GM06990 (cell line): ENCODE data around the gene TM9SF4.
"Not testable (repeated sequence)": the region's sequence is repeated elsewhere in the genome, so short reads cannot be mapped to it uniquely, and the experiment has no call there.

Experiments used
- DNase-seq: peaks from one replicate; pipeline ENCODE4 v3.0.0-alpha.2; 2011; ENCODE audit not compliant: insufficient read length; ENCODE audit errors: extremely low read depth
- H3K27me3 ChIP-seq: replicated peaks from 2 replicates; pipeline ENCODE4 v1.6.0; 2011; ENCODE audit warnings: low read length; ENCODE audit not compliant: control insufficient read depth, insufficient read depth
- H3K36me3 ChIP-seq: 2 replicates; pipeline ENCODE4 v1.5.1; 2011; ENCODE audit warnings: low read length; ENCODE audit not compliant: control insufficient read depth, insufficient read depth
- H3K4me3 ChIP-seq: replicated peaks from 2 replicates; pipeline ENCODE4 v1.5.1; 2011; ENCODE audit warnings: low read depth, mild to moderate bottlenecking, control low read depth, low read length
- CTCF ChIP-seq: IDR thresholded peaks from 2 replicates; pipeline ENCODE4 v1.5.1; 2011; ENCODE audit warnings: low read length, control low read depth, mild to moderate bottlenecking, inconsistent platforms; ENCODE audit not compliant: insufficient read depth, poor library complexity, severe bottlenecking

The TM9SF4 gene

DNA sequence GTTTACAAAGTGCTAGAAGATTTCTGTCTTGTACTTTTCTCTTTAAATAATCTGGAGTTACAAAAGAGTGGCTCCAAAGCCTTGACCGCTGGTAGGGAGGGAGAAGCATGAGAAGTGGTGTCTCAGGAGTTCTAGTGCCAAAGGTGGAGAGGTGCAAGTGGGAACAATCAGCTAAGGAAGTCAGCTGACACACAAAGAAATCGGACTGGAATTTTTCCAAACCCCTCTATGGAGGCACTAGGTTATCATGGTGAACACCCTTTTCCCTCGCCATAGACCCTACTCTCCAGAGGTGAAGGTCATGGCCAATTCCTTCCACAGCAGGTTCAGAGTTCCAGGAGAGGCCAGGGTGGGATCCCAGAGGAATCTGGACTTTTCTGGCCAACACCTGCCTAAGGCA is 83.2 kb downstream of the TM9SF4 start:
- no peak overlapping the region for H3K4me3 ChIP-seq
- no peak for TF ChIP-seq CTCF
- DNase-seq: no peak
- peaks cover 23% of the 10 kb centered on the region for H3K36me3 ChIP-seq
- H3K27me3 ChIP-seq: no peaks in the 10 kb centered on the region

DNA sequence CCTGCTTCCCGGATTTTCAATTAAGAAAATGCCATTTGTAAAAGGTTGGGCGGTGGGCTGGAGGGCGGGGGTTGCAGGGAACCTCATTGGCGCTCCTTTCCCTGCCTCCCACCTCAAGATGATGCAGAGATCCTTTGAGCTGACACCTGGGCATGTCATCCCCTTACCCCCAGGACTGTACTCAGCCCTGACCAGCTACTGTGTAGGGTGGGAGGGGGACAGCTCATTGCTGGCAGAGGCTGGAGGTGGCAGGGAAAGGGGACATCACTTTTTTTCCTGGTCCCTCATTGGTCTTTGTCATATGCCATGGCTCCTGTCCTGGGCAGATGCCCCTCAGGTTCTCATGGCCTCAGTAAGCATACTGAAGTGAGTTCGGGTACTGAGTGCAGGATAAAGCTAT is 83.8 kb downstream of the TM9SF4 start:
- not testable (repeated sequence) for H3K27me3 ChIP-seq, DNase-seq, H3K4me3 ChIP-seq
- peaks cover 25% of the 10 kb centered on the region for H3K36me3 ChIP-seq

GRCh38 chr20:32193996-32194395 is 84.5 kb downstream of the TM9SF4 start:
- H3K27me3 ChIP-seq: no peaks in the 10 kb centered on the region
- H3K4me3 ChIP-seq: no peak overlapping the region
- no peak for TF ChIP-seq CTCF
- DNase-seq: no peak
- peaks cover 29% of the 10 kb centered on the region for H3K36me3 ChIP-seq

- Histone ChIP-seq H3K27me3 (no peaks in the 10 kb centered on the region), H3K4me3 (no peak overlapping the region), H3K36me3 (peaks cover 38% of the 10 kb centered on the region)
- no peak for TF ChIP-seq CTCF
- no peak for DNase-seq
These were observed 86.1 kb downstream of the TM9SF4 start for GRCh38 chr20:32195581-32195980.

- not testable (repeated sequence) for DNase-seq, H3K4me3 ChIP-seq, H3K27me3 ChIP-seq
- H3K36me3 ChIP-seq: peaks cover 42% of the 10 kb centered on the region
These were observed 87.1 kb downstream of the TM9SF4 start for GRCh38 chr20:32196613-32197012.

DNA sequence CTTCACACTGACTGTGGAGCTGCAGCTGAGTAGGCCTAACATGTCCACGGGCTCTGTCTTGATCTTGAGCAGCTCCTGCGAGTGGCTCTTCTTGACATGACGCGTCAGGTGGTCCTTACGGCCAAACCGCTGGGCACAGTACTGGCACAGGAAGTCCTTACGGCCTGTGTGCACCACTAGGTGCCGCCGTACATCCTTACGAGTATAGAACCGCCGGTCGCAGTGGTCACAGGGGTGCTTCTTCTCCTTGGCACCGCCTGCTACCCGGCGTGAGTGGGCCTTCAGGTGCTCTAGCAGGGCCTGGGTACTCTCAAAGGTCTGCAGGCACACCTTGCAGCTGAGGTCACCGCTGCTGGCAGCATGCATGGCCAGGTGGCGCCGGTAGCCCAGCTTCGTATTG is 87.6 kb downstream of the TM9SF4 start:
- not testable (repeated sequence) for H3K27me3 ChIP-seq, DNase-seq, H3K4me3 ChIP-seq
- peak; percentile 4 for TF ChIP-seq CTCF
- H3K36me3 ChIP-seq: peaks cover 43% of the 10 kb centered on the region

DNA sequence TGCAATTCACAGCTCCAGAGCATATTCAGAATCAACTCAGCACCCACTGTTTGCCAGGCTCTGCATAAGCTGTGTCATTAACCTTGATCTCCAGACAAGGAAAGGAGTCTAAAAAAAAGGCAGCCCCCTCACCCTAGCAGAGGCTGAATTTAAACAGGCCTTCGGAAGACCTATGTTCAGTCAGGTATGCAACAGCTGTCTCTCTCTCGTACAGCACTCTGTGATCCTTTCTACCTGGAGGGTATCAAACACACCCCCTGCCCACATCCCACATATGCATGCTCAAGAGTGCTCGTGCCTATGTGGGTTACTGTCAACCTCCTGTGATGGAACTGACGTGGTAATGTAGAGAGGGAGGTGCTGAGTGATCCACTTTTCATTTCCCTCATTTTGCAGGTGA is 89.5 kb downstream of the TM9SF4 start:
- no peak for DNase-seq
- no peak for TF ChIP-seq CTCF
- Histone ChIP-seq H3K36me3 (peaks cover 43% of the 10 kb centered on the region), H3K4me3 (no peak overlapping the region), H3K27me3 (no peaks in the 10 kb centered on the region)
